OCI-LY7 (cell line): ENCODE measurements around the gene NCLN.

ENCODE experiments used
- CTCF ChIP-seq: fragments of 200-600 bp; sonication (generic); conservative IDR thresholded peaks from 2 replicates; pipeline ENCODE4 v1.5.1; 2014; ENCODE audit warnings: mild to moderate bottlenecking, antibody characterized with exemption, low read length, moderate library complexity, mixed read lengths
- EZH2phosphoT487 ChIP-seq: fragments of 200-600 bp; sonication (generic); IDR thresholded peaks from 2 replicates; pipeline ENCODE4 v1.6.1; 2018; ENCODE audit warnings: low read depth, borderline replicate concordance, mild to moderate bottlenecking, mixed run types, antibody characterized with exemption, low read length, moderate library complexity, mixed read lengths

GRCh38 chr19:3254520-3254919 lies 68.8 kb downstream of the NCLN start:
- TF ChIP-seq CTCF: no peak
- TF ChIP-seq EZH2phosphoT487: no peak
